ENCODE measurements around the gene HEATR1. TPM values are rescaled to one million over a fixed set of nuclear protein-coding genes. Genes with fewer than 3 reads are reported as not detected.

Gene HEATR1
- polyA plus RNA-seq, 1 donor from 2014 or later, result 7.4 TPM

GRCh38 chr1:236535662-236536161 lies 68.6 kb downstream of the HEATR1 start:
- peaks cover 14 to 20% (median 17%) of the 10 kb centered on the region in 3 donors for H3K4me1 Mint-ChIP-seq

GRCh38 chr1:236535190-236535589 lies 69.1 kb downstream of the HEATR1 start:
- no peak overlapping the region for H3K4me3 Mint-ChIP-seq
- H3K27ac Mint-ChIP-seq, result no peak overlapping the region
- peaks cover 18 to 25% (median 22%) of the 10 kb centered on the region in 3 donors for H3K4me1 Mint-ChIP-seq
- H3K9me3 Mint-ChIP-seq, result no peaks in the 10 kb centered on the region
- H3K36me3 Mint-ChIP-seq, result peaks cover 22% of the 10 kb centered on the region
- H3K27me3 Mint-ChIP-seq, result no peaks in the 10 kb centered on the region

More at GRCh38 chr1:236535662-236536161, 68.6 kb downstream of the HEATR1 start:
- Mint-ChIP-seq H3K36me3 (peaks cover 23% of the 10 kb centered on the region), H3K4me3 (no peak overlapping the region), H3K9me3 (no peaks in the 10 kb centered on the region), H3K27me3 (no peaks in the 10 kb centered on the region), H3K27ac (peak overlapping the region in 1 of 3 donors; percentile 67)

- Mint-ChIP-seq H3K9me3 (no peaks in the 10 kb centered on the region), H3K36me3 (peaks cover 20% of the 10 kb centered on the region), H3K27ac (peak overlapping the region in 1 of 3 donors; percentile 47), H3K4me3 (peak overlapping the region in 1 of 4 donors; percentile 21), H3K27me3 (no peaks in the 10 kb centered on the region), H3K4me1 (peaks cover 19 to 27% (median 23%) of the 10 kb centered on the region in 3 donors)
Measured at GRCh38 chr1:236534151-236534651, 70.1 kb downstream of the HEATR1 start.

GRCh38 chr1:236532850-236533249 lies 71.5 kb downstream of the HEATR1 start:
- no peaks in the 10 kb centered on the region for H3K27me3 Mint-ChIP-seq
- H3K9me3 Mint-ChIP-seq, result no peaks in the 10 kb centered on the region
- peaks cover 15% of the 10 kb centered on the region for H3K36me3 Mint-ChIP-seq
- H3K4me1 Mint-ChIP-seq, result peaks cover 19 to 27% (median 23%) of the 10 kb centered on the region in 3 donors
- no peak overlapping the region for H3K27ac Mint-ChIP-seq
- H3K4me3 Mint-ChIP-seq, result peak overlapping the region in 1 of 4 donors; percentile 40

- no peaks in the 10 kb centered on the region for H3K27me3 Mint-ChIP-seq
- no peak overlapping the region for H3K4me3 Mint-ChIP-seq
- H3K9me3 Mint-ChIP-seq, result no peaks in the 10 kb centered on the region
- H3K4me1 Mint-ChIP-seq, result peaks cover 20 to 30% (median 25%) of the 10 kb centered on the region in 3 donors
- H3K27ac Mint-ChIP-seq, result no peak overlapping the region
- H3K36me3 Mint-ChIP-seq, result peaks cover 16% of the 10 kb centered on the region
Measured at GRCh38 chr1:236530959-236531358, 73.4 kb downstream of the HEATR1 start.

- no peaks in the 10 kb centered on the region for H3K27me3 Mint-ChIP-seq
- peak overlapping the region in 3 of 4 donors; percentile 11 to 66 (median 50) for H3K4me3 Mint-ChIP-seq
- H3K9me3 Mint-ChIP-seq, result no peaks in the 10 kb centered on the region
- H3K27ac Mint-ChIP-seq, result peak overlapping the region in 1 of 3 donors; percentile 35
- peaks cover 14% of the 10 kb centered on the region for H3K36me3 Mint-ChIP-seq
- peaks cover 20 to 30% (median 25%) of the 10 kb centered on the region in 3 donors for H3K4me1 Mint-ChIP-seq
Measured at GRCh38 chr1:236530286-236530685, 74.0 kb downstream of the HEATR1 start.

- H3K9me3 Mint-ChIP-seq, result peaks cover 0 to 3% (median 0%) of the 10 kb centered on the region in 3 donors
- H3K4me3 Mint-ChIP-seq, result peak overlapping the region in 2 of 4 donors; percentile 19 to 52
- peaks cover 7% of the 10 kb centered on the region for H3K36me3 Mint-ChIP-seq
- no peaks in the 10 kb centered on the region for H3K27me3 Mint-ChIP-seq
- peaks cover 19 to 24% (median 20%) of the 10 kb centered on the region in 3 donors for H3K4me1 Mint-ChIP-seq
- H3K27ac Mint-ChIP-seq, result peak overlapping the region in 1 of 3 donors; percentile 17
Measured at GRCh38 chr1:236526079-236526478, 78.2 kb downstream of the HEATR1 start.

- H3K9me3 Mint-ChIP-seq, result peaks cover 0 to 4% (median 0%) of the 10 kb centered on the region in 3 donors
- H3K4me1 Mint-ChIP-seq, result peaks cover 9 to 13% (median 11%) of the 10 kb centered on the region in 3 donors
- H3K27me3 Mint-ChIP-seq, result no peaks in the 10 kb centered on the region
- H3K27ac Mint-ChIP-seq, result peak overlapping the region; percentile 77 to 93 (median 93)
- H3K36me3 Mint-ChIP-seq, result peaks cover 7% of the 10 kb centered on the region
- peak overlapping the region; percentile 89 to 99 (median 92) for H3K4me3 Mint-ChIP-seq
Measured at GRCh38 chr1:236524895-236525184, 79.5 kb downstream of the HEATR1 start.

- H3K4me1 Mint-ChIP-seq, result peaks cover 9 to 13% (median 11%) of the 10 kb centered on the region in 3 donors
- H3K4me3 Mint-ChIP-seq, result peak overlapping the region; percentile 89 to 99 (median 92)
- H3K27ac Mint-ChIP-seq, result peak overlapping the region; percentile 77 to 93 (median 93)
- H3K36me3 Mint-ChIP-seq, result peaks cover 7% of the 10 kb centered on the region
- H3K27me3 Mint-ChIP-seq, result no peaks in the 10 kb centered on the region
- peaks cover 0 to 4% (median 0%) of the 10 kb centered on the region in 3 donors for H3K9me3 Mint-ChIP-seq
Measured at GRCh38 chr1:236524142-236524894, 80.0 kb downstream of the HEATR1 start.

GRCh38 chr1:236523704-236524141 lies 80.6 kb downstream of the HEATR1 start, which contains the start of gene LGALS8:
LGALS8 (plus strand) TSS chr1:236523982; CDS start chr1:236526071, 2,089 bp downstream.
- Mint-ChIP-seq H3K4me1 (peaks cover 9 to 13% (median 11%) of the 10 kb centered on the region in 3 donors), H3K9me3 (peaks cover 0 to 4% (median 0%) of the 10 kb centered on the region in 3 donors), H3K27ac (peak within 1 kb of the TSS; percentile 77 to 93 (median 93)), H3K36me3 (peaks cover 7% of the 10 kb centered on the region), H3K27me3 (no peaks in the 10 kb centered on the region), H3K4me3 (peak within 1 kb of the TSS; percentile 89 to 99 (median 92))

- Mint-ChIP-seq H3K9me3 (peaks cover 0 to 4% (median 0%) of the 10 kb centered on the region in 3 donors), H3K4me1 (peaks cover 9 to 13% (median 11%) of the 10 kb centered on the region in 3 donors), H3K4me3 (peak overlapping the region; percentile 89 to 99 (median 92)), H3K27me3 (no peaks in the 10 kb centered on the region), H3K36me3 (peaks cover 7% of the 10 kb centered on the region), H3K27ac (peak overlapping the region; percentile 3 to 77 (median 61))
Measured at GRCh38 chr1:236522937-236523703, 81.2 kb downstream of the HEATR1 start.

- peaks cover 2% of the 10 kb centered on the region for H3K27me3 Mint-ChIP-seq
- peaks cover 8 to 10% (median 9%) of the 10 kb centered on the region in 3 donors for H3K4me1 Mint-ChIP-seq
- peaks cover 5% of the 10 kb centered on the region for H3K36me3 Mint-ChIP-seq
Measured at GRCh38 chr1:236520445-236521005, 83.8 kb downstream of the HEATR1 start.

GRCh38 chr1:236518322-236518721 lies 86.0 kb downstream of the HEATR1 start:
- Mint-ChIP-seq H3K4me3 (no peak overlapping the region), H3K27me3 (peaks cover 2% of the 10 kb centered on the region), H3K27ac (peak overlapping the region in 1 of 3 donors; percentile 8), H3K36me3 (peaks cover 4% of the 10 kb centered on the region), H3K9me3 (peaks cover 0 to 4% (median 0%) of the 10 kb centered on the region in 3 donors), H3K4me1 (peaks cover 0 to 5% (median 1%) of the 10 kb centered on the region in 3 donors)

More at GRCh38 chr1:236520445-236521005, 83.8 kb downstream of the HEATR1 start:
- Mint-ChIP-seq H3K27ac (no peak overlapping the region), H3K9me3 (peaks cover 0 to 4% (median 0%) of the 10 kb centered on the region in 3 donors), H3K4me3 (peak overlapping the region in 1 of 4 donors; percentile 89)

Measured in IgD-negative memory B cell (primary cell).